Measurements from ENCODE around the gene PCCA.

DNA sequence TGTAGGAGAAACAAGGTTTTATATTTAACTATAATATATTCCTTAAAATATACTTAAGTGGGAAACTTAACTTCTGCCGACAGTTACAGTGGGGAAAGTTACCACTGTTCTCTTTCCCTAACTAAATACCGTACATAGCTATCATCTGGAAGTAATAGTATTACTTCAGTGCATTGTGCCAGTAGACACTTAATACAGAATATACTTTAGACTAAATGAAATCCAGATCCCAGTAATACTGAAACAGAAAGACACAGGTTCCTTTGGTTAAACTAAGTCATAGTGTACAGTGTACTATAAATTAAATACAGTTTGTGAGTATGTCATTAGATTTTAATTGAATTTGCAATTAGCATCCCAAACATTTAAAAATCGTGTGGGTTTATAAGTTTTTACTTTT lies 107.5 kb downstream of the PCCA start:
- TF ChIP-seq, protein P1, sequence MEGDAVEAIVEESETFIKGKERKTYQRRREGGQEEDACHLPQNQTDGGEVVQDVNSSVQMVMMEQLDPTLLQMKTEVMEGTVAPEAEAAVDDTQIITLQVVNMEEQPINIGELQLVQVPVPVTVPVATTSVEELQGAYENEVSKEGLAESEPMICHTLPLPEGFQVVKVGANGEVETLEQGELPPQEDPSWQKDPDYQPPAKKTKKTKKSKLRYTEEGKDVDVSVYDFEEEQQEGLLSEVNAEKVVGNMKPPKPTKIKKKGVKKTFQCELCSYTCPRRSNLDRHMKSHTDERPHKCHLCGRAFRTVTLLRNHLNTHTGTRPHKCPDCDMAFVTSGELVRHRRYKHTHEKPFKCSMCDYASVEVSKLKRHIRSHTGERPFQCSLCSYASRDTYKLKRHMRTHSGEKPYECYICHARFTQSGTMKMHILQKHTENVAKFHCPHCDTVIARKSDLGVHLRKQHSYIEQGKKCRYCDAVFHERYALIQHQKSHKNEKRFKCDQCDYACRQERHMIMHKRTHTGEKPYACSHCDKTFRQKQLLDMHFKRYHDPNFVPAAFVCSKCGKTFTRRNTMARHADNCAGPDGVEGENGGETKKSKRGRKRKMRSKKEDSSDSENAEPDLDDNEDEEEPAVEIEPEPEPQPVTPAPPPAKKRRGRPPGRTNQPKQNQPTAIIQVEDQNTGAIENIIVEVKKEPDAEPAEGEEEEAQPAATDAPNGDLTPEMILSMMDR (IDR thresholded peaks at IDR 0.05): no peak
- no peak for TF ChIP-seq POLR2AphosphoS5 (IDR thresholded peaks at IDR 0.05)
